ENCODE data around the gene LRRTM4.

LRRTM4 gene

GRCh38 chr2:76977846-76978727, 544.1 kb downstream of the LRRTM4 start:
- no peak for DNase-seq

GRCh38 chr2:76975752-76976151, 546.4 kb downstream of the LRRTM4 start:
- DNase-seq = no peak

GRCh38 chr2:76973610-76974009, 548.6 kb downstream of the LRRTM4 start:
- DNase-seq = no peak

- no peak for DNase-seq
Observed at GRCh38 chr2:76965772-76966171, 556.4 kb downstream of the LRRTM4 start.

GRCh38 chr2:76958749-76959148, 563.4 kb downstream of the LRRTM4 start:
- DNase-seq = peak; percentile 34

GRCh38 chr2:76953733-76954347, 568.3 kb downstream of the LRRTM4 start:
- peak; percentile 69 for DNase-seq

- DNase-seq = no peak
Observed at GRCh38 chr2:76946631-76947145, 575.5 kb downstream of the LRRTM4 start.

- no peak for DNase-seq
Observed at GRCh38 chr2:76940559-76940958, 581.6 kb downstream of the LRRTM4 start.

GRCh38 chr2:76938153-76938552, 584.0 kb downstream of the LRRTM4 start:
- no peak for DNase-seq

GRCh38 chr2:76932550-76932949, 589.6 kb downstream of the LRRTM4 start:
- DNase-seq = no peak

GRCh38 chr2:76930056-76930744, 592.0 kb downstream of the LRRTM4 start:
- no peak for DNase-seq

GRCh38 chr2:76928026-76928425, 594.1 kb downstream of the LRRTM4 start:
- DNase-seq = no peak

GRCh38 chr2:76921006-76921405, 601.2 kb downstream of the LRRTM4 start:
- no peak for DNase-seq

- DNase-seq = no peak
Observed at GRCh38 chr2:76895469-76895868, 626.7 kb downstream of the LRRTM4 start.

GRCh38 chr2:76870581-76870980, 651.6 kb downstream of the LRRTM4 start:
- no peak for DNase-seq

GRCh38 chr2:76870011-76870410, 652.2 kb downstream of the LRRTM4 start:
- DNase-seq = no peak

GRCh38 chr2:76867854-76868253, 654.3 kb downstream of the LRRTM4 start:
- no peak for DNase-seq

- DNase-seq = no peak
Observed at GRCh38 chr2:76866464-76866863, 655.7 kb downstream of the LRRTM4 start.

- DNase-seq = no peak
Observed at GRCh38 chr2:76862901-76863300, 659.3 kb downstream of the LRRTM4 start.

- DNase-seq = peak; percentile 27
Observed at GRCh38 chr2:76861708-76862107, 660.5 kb downstream of the LRRTM4 start.

- DNase-seq = no peak
Observed at GRCh38 chr2:76851000-76851399, 671.2 kb downstream of the LRRTM4 start.

GRCh38 chr2:76849086-76849485, 673.1 kb downstream of the LRRTM4 start:
- no peak for DNase-seq

- no peak for DNase-seq
Observed at GRCh38 chr2:76839826-76840225, 682.4 kb downstream of the LRRTM4 start.
